Right cardiac atrium (tissue), 5 donors: Measurements from ENCODE around the gene TASOR2. TPM values are rescaled to one million over a fixed set of nuclear protein-coding genes. Genes with fewer than 3 reads are reported as not detected.

ENCODE experiments used
- ATAC-seq, 2 donors: fragments of 200-7000 bp; cut with Tn5 transposase; one replicate each; pipeline versions ENCODE4 v1.8.0 to v1.9.1; 2020; ENCODE audit warnings: moderate library complexity in 2 of 2, mild to moderate bottlenecking in 1 of 2
- DNase-seq, 3 donors: peaks; one replicate each; pipeline ENCODE4 v3.0.0-alpha.2; 2020
- H3K27ac ChIP-seq: one replicate; pipeline ENCODE4 v1.5.1; 2013; ENCODE audit warnings: mild to moderate bottlenecking, low read length, control low read depth, moderate library complexity
- H3K27me3 ChIP-seq: one replicate; pipeline ENCODE4 v1.6.1; 2013; ENCODE audit not compliant: control insufficient read depth, insufficient read depth
- H3K4me1 ChIP-seq: one replicate; pipeline ENCODE4 v1.6.1; 2013; ENCODE audit warnings: low read length; ENCODE audit not compliant: control insufficient read depth, insufficient read depth
- H3K4me3 ChIP-seq: one replicate; pipeline ENCODE4 v1.5.1; 2013; ENCODE audit warnings: low read length, control low read depth
- H3K9me3 ChIP-seq: one replicate; pipeline ENCODE4 v1.6.1; 2013; ENCODE audit warnings: low read length; ENCODE audit not compliant: control insufficient read depth
- WGBS: extraction: QIAGEN DNeasy Blood & Tissue Kit; methylation state at CpG from one replicate; pipeline ENCODE4 v1.1.7; 2013; 5-methylcytosine and 5-hydroxymethylcytosine counted together
- intact Hi-C, 4 donors: fragments of 100-400 bp; cut with DNase I; formaldehyde crosslinking; loops; one replicate each; pipeline versions ENCODE4 v1.11.0 to v1.14.0; 2022 to 2023
- polyA plus RNA-seq: library from polyadenylated mRNA; stranded (reverse); fragments of 200-250 nt; gene quantifications from one replicate; pipeline ENCODE4 v1.2.3, GENCODE V29; 2013
- total RNA-seq, 4 donors: library from RNA; stranded (reverse); fragmentation: NEBNext Ultra II Directional; extraction: Animal tissue kit (Norgen Biotek cat#: 25700); gene quantifications; one replicate each; pipeline ENCODE4 v1.2.1, GENCODE V29; 2021
- donor health status: healthy with polysubstance abuse.
- donor health status: DM: no; HTN: yes; CAD: no.
- donor health status: DM: no; HTN: no; CAD: no.
- donor health status: DM: no; HTN: yes; CAD: no; lungs with severe emphysema.
- donor health status: DM: yes; HTN: yes; CAD: no.

TASOR2 gene
- total and polyA plus RNA-seq, 5 donors: 9.7 to 51.7 (median 48.7) TPM

- Histone ChIP-seq H3K4me1 (no peaks in the 10 kb centered on the region), H3K27ac (no peak overlapping the region), H3K9me3 (no peaks in the 10 kb centered on the region), H3K27me3 (no peaks in the 10 kb centered on the region), H3K4me3 (peak overlapping the region; percentile 65)
- 40% methylated on average over 15 of the region's 15 CpGs for WGBS
- peak in 1 of 3 donors; percentile 18 for DNase-seq
- intact Hi-C loops: no loop called here
- ATAC-seq: no peak
Observed at GRCh38 chr10:5666841-5667630, 17.6 kb upstream of the TASOR2 start.

- Histone ChIP-seq H3K4me1 (no peaks in the 10 kb centered on the region), H3K27me3 (no peaks in the 10 kb centered on the region), H3K9me3 (no peaks in the 10 kb centered on the region), H3K4me3 (no peak overlapping the region), H3K27ac (no peak overlapping the region)
- intact Hi-C loops: no loop called here
- whole genome bisulfite sequencing: 87% methylated on average over 4 of the region's 4 CpGs
- ATAC-seq: no peak
- no peak for DNase-seq
Observed at GRCh38 chr10:5668429-5668828, 16.2 kb upstream of the TASOR2 start.

- intact Hi-C loops: no loop called here
- ATAC-seq: no peak
Observed at GRCh38 chr10:5669604-5670003, 15.0 kb upstream of the TASOR2 start.

GRCh38 chr10:5670662-5671375, 13.8 kb upstream of the TASOR2 start:
- Histone ChIP-seq H3K27me3 (no peaks in the 10 kb centered on the region), H3K4me3 (no peak overlapping the region), H3K4me1 (no peaks in the 10 kb centered on the region), H3K27ac (no peak overlapping the region), H3K9me3 (no peaks in the 10 kb centered on the region)
- intact Hi-C loops: no loop called here
- no peak for ATAC-seq
- DNase-seq: no peak
- WGBS: 54% methylated on average over 8 of the region's 8 CpGs

More at GRCh38 chr10:5669604-5670003, 15.0 kb upstream of the TASOR2 start:
- H3K27ac ChIP-seq: no peak overlapping the region
- no peak overlapping the region for H3K4me3 ChIP-seq
- no peaks in the 10 kb centered on the region for H3K4me1 ChIP-seq
- WGBS: 86% methylated on average over 1 of the region's 1 CpG
- no peaks in the 10 kb centered on the region for H3K9me3 ChIP-seq
- DNase-seq: no peak
- H3K27me3 ChIP-seq: no peaks in the 10 kb centered on the region

GRCh38 chr10:5678397-5679036, 6.1 kb upstream of the TASOR2 start:
- ATAC-seq (no peak), DNase-seq (no peak)
- WGBS: 66% methylated on average over 9 of the region's 9 CpGs
- Histone ChIP-seq H3K4me1 (no peaks in the 10 kb centered on the region), H3K27me3 (no peaks in the 10 kb centered on the region), H3K4me3 (no peak overlapping the region), H3K27ac (no peak overlapping the region), H3K9me3 (no peaks in the 10 kb centered on the region)
- intact Hi-C loops: no loop called here

GRCh38 chr10:5679037-5679435, 5.6 kb upstream of the TASOR2 start:
- H3K27me3 ChIP-seq: no peaks in the 10 kb centered on the region

GRCh38 chr10:5679606-5680005, 5.0 kb upstream of the TASOR2 start:
- intact Hi-C loops: loop anchor here in 2 of 4 donors (10.0 kb wide), 1 partner anchor 195 kb away; no protein-coding TSS in a partner anchor
- H3K9me3 ChIP-seq: no peaks in the 10 kb centered on the region
- WGBS: 60% methylated on average over 2 of the region's 2 CpGs
- no peaks in the 10 kb centered on the region for H3K4me1 ChIP-seq
- H3K27me3 ChIP-seq: no peaks in the 10 kb centered on the region
- H3K4me3 ChIP-seq: no peak overlapping the region
- ATAC-seq: no peak
- no peak overlapping the region for H3K27ac ChIP-seq
- DNase-seq: no peak

More at GRCh38 chr10:5679037-5679435, 5.6 kb upstream of the TASOR2 start:
- Histone ChIP-seq H3K9me3 (no peaks in the 10 kb centered on the region), H3K27ac (no peak overlapping the region), H3K4me1 (no peaks in the 10 kb centered on the region), H3K4me3 (no peak overlapping the region)
- ATAC-seq: no peak
- intact Hi-C loops: no loop called here
- DNase-seq: no peak
- WGBS: 69% methylated on average over 3 of the region's 3 CpGs

- DNase-seq: no peak
- intact Hi-C loops: loop anchor here in 2 of 4 donors (10.0 kb wide), 1 partner anchor 193 kb away; no protein-coding TSS in a partner anchor
- Histone ChIP-seq H3K4me3 (no peak overlapping the region), H3K27me3 (no peaks in the 10 kb centered on the region), H3K4me1 (no peaks in the 10 kb centered on the region), H3K9me3 (no peaks in the 10 kb centered on the region), H3K27ac (no peak overlapping the region)
- 78% methylated on average over 5 of the region's 5 CpGs for WGBS
- no peak for ATAC-seq
Observed at GRCh38 chr10:5681930-5682329, 2.7 kb upstream of the TASOR2 start.

GRCh38 chr10:5683065-5683464, 1.6 kb upstream of the TASOR2 start:
- no peak overlapping the region for H3K27ac ChIP-seq
- H3K4me3 ChIP-seq: no peak overlapping the region
- ATAC-seq: no peak
- no peaks in the 10 kb centered on the region for H3K4me1 ChIP-seq
- intact Hi-C loops: loop anchor here in 2 of 4 donors (10.0 kb wide), 1 partner anchor 192 kb away; no protein-coding TSS in a partner anchor
- no peaks in the 10 kb centered on the region for H3K9me3 ChIP-seq
- no peaks in the 10 kb centered on the region for H3K27me3 ChIP-seq
- 82% methylated on average over 3 of the region's 3 CpGs for WGBS
- DNase-seq: no peak

GRCh38 chr10:5684971-5685763, 529 bp downstream of the TASOR2 start:
- no peaks in the 10 kb centered on the region for H3K27me3 ChIP-seq
- intact Hi-C loops: loop anchor here in 2 of 4 donors (10.0 kb wide), 1 partner anchor 190 kb away; no protein-coding TSS in a partner anchor
- WGBS: under 1% methylated on average over 77 of the region's 77 CpGs
- no peaks in the 10 kb centered on the region for H3K4me1 ChIP-seq
- no peaks in the 10 kb centered on the region for H3K9me3 ChIP-seq
- ATAC-seq (peak; percentile 48 to 70), DNase-seq (peak; percentile 63 to 90 (median 83))
- peak overlapping the region; percentile 79 for H3K27ac ChIP-seq
- H3K4me3 ChIP-seq: peak overlapping the region; percentile 80
